Activated CD4-positive, alpha-beta T cell treated with anti-CD3 and anti-CD28 coated beads for 36 hours (primary cell): ENCODE results near the gene UBXN7. TPM values are rescaled to one million over a fixed set of nuclear protein-coding genes. Genes with fewer than 3 reads are reported as not detected.

Experiments used
- ATAC-seq: fragments of 200-7000 bp; cut with Tn5 transposase; one replicate; pipeline ENCODE4 v1.10.0; 2021; ENCODE audit warnings: mild to moderate bottlenecking, moderate library complexity
- CTCF ChIA-PET: fragments of 350-600 bp; sonication (Branson Sonifier 250); formaldehyde crosslinking; loops from one replicate; lab custom pipeline; 2021; ENCODE audit warnings: antibody characterized with exemption; lab: Charles Lee
- POLR2A ChIA-PET: fragments of 350-600 bp; sonication (Branson Sonifier 250); formaldehyde crosslinking; loops from one replicate; lab custom pipeline; 2021; ENCODE audit warnings: antibody characterized with exemption, inconsistent platforms; lab: Charles Lee
- DNase-seq: peaks from one replicate; pipeline ENCODE4 v3.0.0-alpha.2; 2020
- H3K27ac Mint-ChIP-seq: one replicate; pipeline ENCODE4 v1.8.0; 2021; ENCODE audit warnings: mixed read lengths
- H3K27me3 Mint-ChIP-seq: one replicate; pipeline ENCODE4 v1.8.0; 2021; ENCODE audit warnings: mixed read lengths
- H3K36me3 Mint-ChIP-seq: one replicate; pipeline ENCODE4 v1.8.0; 2021; ENCODE audit warnings: low read depth, mixed read lengths
- H3K4me1 Mint-ChIP-seq: one replicate; pipeline ENCODE4 v1.8.0; 2021; ENCODE audit warnings: mixed read lengths
- H3K4me3 Mint-ChIP-seq: one replicate; pipeline ENCODE4 v1.8.0; 2021; ENCODE audit warnings: mild to moderate bottlenecking, moderate library complexity, mixed read lengths
- H3K9me3 Mint-ChIP-seq: one replicate; pipeline ENCODE4 v1.8.0; 2021; ENCODE audit warnings: low read depth, mixed read lengths
- intact Hi-C, 2 experiments: fragments of 100-400 bp; cut with DNase I in 1 of 2; cut with micrococcal nuclease in 1 of 2; formaldehyde crosslinking; loops; one replicate each; pipeline versions ENCODE4 v1.14.2 to v1.15.1; 2022 to 2024; cut with DNase I, micrococcal nuclease
- total RNA-seq, 2 experiments: library from RNA; stranded (reverse); gene quantifications; one replicate each; pipeline ENCODE4 v1.2.3, GENCODE V29; 2021

UBXN7 gene
- total RNA-seq, 2 experiments from 2014 or later = 67.2 to 102 TPM

DNA sequence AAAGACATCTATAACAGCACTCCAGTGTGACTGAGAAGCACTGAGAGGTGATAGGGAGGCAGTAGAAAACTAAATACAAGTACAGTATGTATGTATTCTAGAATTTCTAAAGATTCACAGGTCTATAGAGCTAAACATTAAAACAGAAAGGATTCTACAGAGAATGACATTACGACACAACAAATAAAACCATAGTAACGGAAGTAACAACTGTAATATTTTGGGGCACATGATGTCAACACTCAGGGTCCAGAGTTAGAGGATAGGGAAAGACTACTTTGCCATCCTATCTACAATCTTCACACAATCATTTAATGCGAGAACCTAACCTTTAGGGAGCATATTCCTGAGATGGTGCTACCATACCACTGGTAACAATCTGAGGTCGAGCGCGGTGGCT is 13.6 kb downstream of the UBXN7 start:
- intact Hi-C loops = no loop called here
- Mint-ChIP-seq H3K4me1 (peaks cover 72% of the 10 kb centered on the region), H3K9me3 (no peaks in the 10 kb centered on the region), H3K4me3 (no peak overlapping the region), H3K27ac (no peak overlapping the region), H3K27me3 (no peaks in the 10 kb centered on the region), H3K36me3 (peaks cover 2% of the 10 kb centered on the region)
- ATAC-seq (no peak), DNase-seq (no peak)
- CTCF ChIA-PET = interaction anchor here (0.6 kb wide), 1 partner anchor 314 kb away, joined by 3 read pairs; no protein-coding TSS in a partner anchor
- POLR2A ChIA-PET = interaction anchor here (0.7 kb wide), 1 partner anchor 1538 kb away, joined by 3 read pairs; no protein-coding TSS in a partner anchor

DNA sequence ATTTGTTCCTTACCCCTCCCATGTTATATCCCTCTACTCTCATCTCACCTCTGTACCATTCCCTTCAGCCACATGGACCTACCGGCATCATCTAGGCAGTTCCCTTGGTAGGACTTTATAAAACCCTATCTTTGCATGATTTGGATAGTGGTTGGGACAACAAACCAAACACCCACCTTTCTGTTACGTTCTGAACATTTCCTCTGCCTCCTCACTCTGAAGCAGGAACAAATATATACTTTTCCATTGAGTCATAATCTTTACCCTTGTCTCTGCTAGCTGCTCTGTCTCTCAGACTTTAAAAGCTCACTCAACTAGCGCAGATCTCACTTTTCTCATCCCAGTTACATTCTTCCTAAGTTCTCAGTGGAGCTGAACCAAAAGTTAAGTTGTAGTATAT is 17.8 kb downstream of the UBXN7 start:
- H3K27ac Mint-ChIP-seq = peak overlapping the region; percentile 64
- H3K27me3 Mint-ChIP-seq = no peaks in the 10 kb centered on the region
- H3K36me3 Mint-ChIP-seq = peaks cover 8% of the 10 kb centered on the region
- CTCF ChIA-PET = interaction anchor here (0.6 to 1.3 kb wide), 3 partner anchors 15 to 55 kb away, joined by 3 to 4 read pairs (median 3); no protein-coding TSS in a partner anchor
- POLR2A ChIA-PET = no interaction called here
- no peak overlapping the region for H3K4me3 Mint-ChIP-seq
- peak; percentile 94 for ATAC-seq
- H3K9me3 Mint-ChIP-seq = peaks cover under 1% of the 10 kb centered on the region
- intact Hi-C loops = no loop called here
- H3K4me1 Mint-ChIP-seq = peaks cover 56% of the 10 kb centered on the region
- DNase-seq = no peak

DNA sequence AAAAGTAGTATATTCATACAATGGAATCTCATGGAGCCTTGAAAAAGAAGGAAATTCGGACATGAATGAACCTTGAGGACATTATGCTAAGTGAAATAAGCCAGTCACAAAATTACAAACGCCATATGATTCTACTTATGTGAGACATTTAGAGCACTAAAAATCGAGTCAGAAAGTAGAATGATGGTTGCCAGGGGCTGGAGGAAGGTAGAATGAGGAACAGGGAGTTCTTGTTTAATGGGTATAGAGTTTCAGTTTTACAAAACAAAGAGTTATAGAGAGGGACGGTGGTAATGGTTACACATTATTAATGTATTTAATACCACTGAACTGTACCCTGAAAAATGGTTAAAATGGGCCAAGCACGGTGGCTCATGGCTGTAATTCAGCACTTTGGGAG is 19.5 kb downstream of the UBXN7 start:
- peaks cover 17% of the 10 kb centered on the region for H3K36me3 Mint-ChIP-seq
- H3K4me1 Mint-ChIP-seq = peaks cover 52% of the 10 kb centered on the region
- DNase-seq (no peak), ATAC-seq (no peak)
- H3K27ac Mint-ChIP-seq = no peak overlapping the region
- POLR2A ChIA-PET = no interaction called here
- H3K27me3 Mint-ChIP-seq = no peaks in the 10 kb centered on the region
- CTCF ChIA-PET = no interaction called here
- no peak overlapping the region for H3K4me3 Mint-ChIP-seq
- peaks cover 8% of the 10 kb centered on the region for H3K9me3 Mint-ChIP-seq
- intact Hi-C loops = no loop called here

DNA sequence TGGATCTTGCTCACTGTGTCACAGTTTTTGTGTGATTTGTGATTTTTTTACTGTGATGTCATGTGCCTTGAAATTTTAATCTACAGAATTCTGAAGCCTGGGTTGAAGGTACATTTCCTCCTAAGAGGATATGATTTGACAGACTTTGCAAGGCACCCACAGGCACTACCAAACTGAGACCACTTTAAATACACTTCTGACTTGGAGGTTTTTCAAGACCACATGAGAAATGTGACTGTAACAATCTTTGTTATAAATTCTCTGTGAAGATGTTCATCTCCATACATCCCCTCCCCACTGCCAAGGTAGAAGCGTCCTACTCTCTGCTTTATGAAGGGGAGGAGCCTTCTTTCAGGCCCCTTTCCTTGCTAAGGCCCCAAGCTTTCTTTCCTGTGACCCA is 22.8 kb downstream of the UBXN7 start:
- POLR2A ChIA-PET = no interaction called here
- no peak for DNase-seq
- H3K4me1 Mint-ChIP-seq = peaks cover 30% of the 10 kb centered on the region
- no peak for ATAC-seq
- H3K36me3 Mint-ChIP-seq = peaks cover 28% of the 10 kb centered on the region
- H3K27ac Mint-ChIP-seq = no peak overlapping the region
- CTCF ChIA-PET = interaction anchor here (0.6 to 0.8 kb wide), 2 partner anchors 78 to 92 kb away, joined by 3 to 4 read pairs; no protein-coding TSS in a partner anchor
- no peaks in the 10 kb centered on the region for H3K27me3 Mint-ChIP-seq
- peaks cover 8% of the 10 kb centered on the region for H3K9me3 Mint-ChIP-seq
- no peak overlapping the region for H3K4me3 Mint-ChIP-seq
- intact Hi-C loops = no loop called here

DNA sequence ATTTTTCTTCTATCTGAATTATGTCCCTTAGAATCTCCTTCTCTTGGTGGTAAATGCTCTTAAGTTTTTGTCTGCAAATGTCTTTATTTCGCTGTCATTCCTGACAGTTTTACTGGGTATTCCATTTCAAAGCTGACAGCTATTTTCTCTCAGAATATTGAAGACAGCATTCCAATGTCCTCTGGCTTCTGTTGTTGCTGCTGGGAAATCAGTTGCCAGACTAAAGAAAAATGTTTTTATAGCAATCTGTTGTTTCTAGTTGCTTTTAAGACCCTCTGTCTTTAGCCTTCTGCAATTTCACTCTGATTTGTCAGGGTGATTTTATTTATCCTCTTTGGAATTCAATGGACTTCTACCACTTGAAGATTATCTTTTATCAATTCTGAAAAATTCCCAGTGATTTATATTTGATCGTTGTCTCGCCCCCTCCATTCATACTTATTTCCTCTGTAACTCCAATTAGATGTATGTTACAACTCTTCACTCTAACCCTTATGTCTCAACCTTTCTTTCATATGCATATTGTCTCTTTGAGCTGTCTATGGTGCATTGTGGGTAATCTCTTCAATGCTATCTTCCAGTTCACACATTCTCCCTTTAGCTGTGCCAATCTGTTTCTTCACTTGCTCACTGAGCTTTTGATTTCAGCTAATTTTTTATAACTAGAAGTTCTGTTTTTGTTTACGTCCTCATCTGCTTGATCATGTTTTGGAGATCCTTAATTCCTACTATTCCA is 23.5 kb downstream of the UBXN7 start:
- POLR2A ChIA-PET = no interaction called here

DNA sequence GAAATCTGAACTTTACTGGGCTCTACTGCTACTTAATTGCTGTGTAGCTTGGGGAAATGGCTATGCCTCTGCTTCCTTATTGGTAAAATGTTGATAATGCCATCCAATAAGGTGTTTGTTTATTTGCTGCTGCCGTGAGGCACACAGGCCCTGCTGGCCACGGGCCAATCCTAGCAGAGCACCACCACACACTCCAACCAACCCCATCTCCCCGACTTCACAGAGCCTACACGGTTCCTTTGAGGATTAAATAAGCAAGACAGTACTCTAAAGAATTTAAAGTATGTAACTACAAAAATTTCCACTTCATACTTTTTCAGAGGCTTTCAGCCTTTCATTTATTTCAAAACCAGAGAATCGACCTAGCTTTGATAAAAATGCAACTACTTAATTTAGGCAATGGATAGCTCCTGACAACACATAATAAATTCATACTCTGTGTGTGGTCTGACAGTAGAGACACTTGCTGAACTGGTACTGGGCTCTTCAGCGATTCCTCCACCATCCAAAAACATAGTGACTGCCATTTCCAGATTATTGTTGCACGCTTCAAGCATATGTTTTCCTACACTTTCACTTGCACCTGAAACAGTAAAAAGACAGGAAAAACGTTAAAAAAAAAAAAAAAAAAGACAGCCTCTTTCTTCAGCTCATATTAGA is 25.3 kb downstream of the UBXN7 start:
- Mint-ChIP-seq H3K27me3 (no peaks in the 10 kb centered on the region), H3K4me1 (peaks cover 15% of the 10 kb centered on the region), H3K9me3 (peaks cover 8% of the 10 kb centered on the region), H3K27ac (no peak overlapping the region), H3K4me3 (no peak overlapping the region), H3K36me3 (peaks cover 31% of the 10 kb centered on the region)
- no peak for DNase-seq
- CTCF ChIA-PET = interaction anchor here (0.6 to 1.0 kb wide), 2 partner anchors 29 kb away, joined by 3 to 6 read pairs; no protein-coding TSS in a partner anchor
- no peak for ATAC-seq
- POLR2A ChIA-PET = no interaction called here
- intact Hi-C loops = no loop called here

More for the DNA sequence above, 23.5 kb downstream of the UBXN7 start:
- CTCF ChIA-PET = interaction anchor here (0.6 to 0.8 kb wide), 5 partner anchors 45 to 120 kb away, joined by 3 to 4 read pairs (median 3); no protein-coding TSS in a partner anchor
- Mint-ChIP-seq H3K27ac (no peak overlapping the region), H3K36me3 (peaks cover 28% of the 10 kb centered on the region), H3K9me3 (peaks cover 8% of the 10 kb centered on the region), H3K27me3 (no peaks in the 10 kb centered on the region), H3K4me1 (peaks cover 25% of the 10 kb centered on the region), H3K4me3 (no peak overlapping the region)
- DNase-seq (no peak), ATAC-seq (no peak)
- intact Hi-C loops = no loop called here

DNA sequence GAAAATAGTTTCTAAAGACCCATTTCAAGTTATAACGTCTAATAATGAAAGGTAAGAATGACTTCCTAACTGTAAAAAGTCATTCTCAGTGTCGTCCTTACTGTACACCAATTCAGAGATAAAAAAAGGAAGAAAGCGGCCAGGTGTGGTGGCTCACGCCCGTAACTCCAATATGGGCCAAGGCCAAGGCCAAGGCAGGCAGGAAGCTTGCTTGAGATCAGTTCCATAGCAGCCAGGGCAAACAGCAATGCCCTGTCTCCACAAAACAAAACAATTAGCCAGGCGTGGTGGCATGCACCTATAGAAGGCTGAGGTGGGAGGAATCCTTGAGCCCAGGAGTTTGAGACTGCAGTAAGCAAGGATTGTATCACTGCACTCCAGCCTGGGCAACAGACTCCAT is 31.9 kb downstream of the UBXN7 start:
- DNase-seq (no peak), ATAC-seq (no peak)
- Mint-ChIP-seq H3K27me3 (no peaks in the 10 kb centered on the region), H3K27ac (no peak overlapping the region), H3K36me3 (peaks cover 24% of the 10 kb centered on the region), H3K4me1 (no peaks in the 10 kb centered on the region), H3K9me3 (no peaks in the 10 kb centered on the region), H3K4me3 (no peak overlapping the region)
- intact Hi-C loops = no loop called here
- POLR2A ChIA-PET = no interaction called here
- CTCF ChIA-PET = interaction anchor here (1.3 kb wide), 1 partner anchor 22 kb away, joined by 3 read pairs; no protein-coding TSS in a partner anchor

DNA sequence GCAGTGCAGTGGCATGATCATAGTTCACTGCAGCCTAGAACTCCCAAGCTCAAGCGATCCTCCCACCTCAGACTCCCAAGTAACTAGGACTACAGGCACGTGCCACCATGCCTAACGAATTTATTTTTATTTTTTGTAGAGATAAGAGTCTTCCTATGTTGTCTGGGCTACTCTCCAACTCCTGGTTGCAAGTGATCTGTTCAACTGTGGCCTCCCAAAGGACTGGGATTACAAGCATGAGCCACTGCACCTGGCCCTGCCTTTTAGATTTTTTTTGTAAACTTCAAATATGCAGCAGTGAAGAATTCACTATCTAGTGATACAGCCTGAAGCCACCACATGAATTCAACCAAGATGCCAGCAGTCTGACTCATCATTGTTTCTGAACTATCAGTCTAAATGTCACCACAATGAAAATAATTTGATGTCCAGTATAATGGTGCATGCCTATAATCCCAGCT is 32.7 kb downstream of the UBXN7 start:
- Mint-ChIP-seq H3K4me1 (no peaks in the 10 kb centered on the region), H3K36me3 (peaks cover 20% of the 10 kb centered on the region), H3K9me3 (no peaks in the 10 kb centered on the region), H3K27me3 (no peaks in the 10 kb centered on the region), H3K4me3 (no peak overlapping the region), H3K27ac (no peak overlapping the region)
- no peak for DNase-seq
- ATAC-seq = no peak
- intact Hi-C loops = no loop called here
- ChIA-PET POLR2A (no interaction called here), CTCF (interaction anchor here (1.3 kb wide), 1 partner anchor 21 kb away, joined by 3 read pairs; no protein-coding TSS in a partner anchor)

DNA sequence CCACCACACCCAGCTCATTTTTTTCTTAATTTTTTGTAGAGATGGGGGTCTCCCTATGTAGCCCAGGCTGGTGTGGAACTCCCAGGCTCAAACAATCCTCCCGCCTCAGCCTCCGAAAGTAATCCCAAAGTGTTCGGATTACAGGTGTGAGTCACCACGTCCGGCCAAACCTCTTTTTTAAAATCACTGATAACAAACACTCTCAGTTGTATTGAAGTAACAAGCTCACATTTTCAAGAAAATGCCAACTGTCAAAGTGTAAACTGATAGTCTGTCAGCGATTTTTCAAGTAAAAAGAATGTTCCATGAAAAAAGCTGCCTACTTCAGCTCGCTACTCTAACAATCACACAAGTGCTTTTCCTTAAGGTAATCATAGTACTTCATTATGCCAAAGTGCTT is 33.4 kb downstream of the UBXN7 start:
- ChIA-PET CTCF (interaction anchor here (1.2 kb wide), 1 partner anchor 144 kb away, joined by 3 read pairs; no protein-coding TSS in a partner anchor), POLR2A (no interaction called here)
- no peaks in the 10 kb centered on the region for H3K9me3 Mint-ChIP-seq
- DNase-seq = no peak
- H3K4me3 Mint-ChIP-seq = no peak overlapping the region
- H3K27ac Mint-ChIP-seq = no peak overlapping the region
- no peaks in the 10 kb centered on the region for H3K4me1 Mint-ChIP-seq
- ATAC-seq = no peak
- no peaks in the 10 kb centered on the region for H3K27me3 Mint-ChIP-seq
- intact Hi-C loops = no loop called here
- H3K36me3 Mint-ChIP-seq = peaks cover 22% of the 10 kb centered on the region

DNA sequence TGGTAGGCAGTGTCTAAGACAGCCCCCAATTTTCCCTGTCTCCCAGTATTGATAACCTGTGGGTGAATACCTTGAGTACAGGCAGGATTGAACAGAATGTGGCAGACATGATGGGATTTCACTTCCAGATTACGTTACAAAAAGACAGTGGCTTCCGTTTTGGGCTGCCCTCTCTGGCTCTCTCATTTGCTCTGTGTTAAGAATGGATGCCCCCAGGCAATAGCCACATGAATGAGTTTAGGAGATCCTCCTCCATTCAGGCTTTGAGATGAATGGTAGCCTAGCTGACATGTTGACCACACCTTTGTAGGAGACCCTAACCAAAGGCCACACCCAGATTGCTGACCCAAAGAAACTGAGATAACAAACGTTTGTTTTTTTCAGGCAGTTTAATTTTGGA is 34.3 kb downstream of the UBXN7 start:
- ChIA-PET POLR2A (no interaction called here), CTCF (interaction anchor here (1.2 to 1.3 kb wide), 2 partner anchors 30 to 143 kb away, joined by 3 read pairs; no protein-coding TSS in a partner anchor)
- H3K27me3 Mint-ChIP-seq = no peaks in the 10 kb centered on the region
- ATAC-seq = no peak
- no peaks in the 10 kb centered on the region for H3K4me1 Mint-ChIP-seq
- H3K27ac Mint-ChIP-seq = no peak overlapping the region
- no peaks in the 10 kb centered on the region for H3K9me3 Mint-ChIP-seq
- no peak overlapping the region for H3K4me3 Mint-ChIP-seq
- no peak for DNase-seq
- intact Hi-C loops = no loop called here
- H3K36me3 Mint-ChIP-seq = peaks cover 24% of the 10 kb centered on the region

DNA sequence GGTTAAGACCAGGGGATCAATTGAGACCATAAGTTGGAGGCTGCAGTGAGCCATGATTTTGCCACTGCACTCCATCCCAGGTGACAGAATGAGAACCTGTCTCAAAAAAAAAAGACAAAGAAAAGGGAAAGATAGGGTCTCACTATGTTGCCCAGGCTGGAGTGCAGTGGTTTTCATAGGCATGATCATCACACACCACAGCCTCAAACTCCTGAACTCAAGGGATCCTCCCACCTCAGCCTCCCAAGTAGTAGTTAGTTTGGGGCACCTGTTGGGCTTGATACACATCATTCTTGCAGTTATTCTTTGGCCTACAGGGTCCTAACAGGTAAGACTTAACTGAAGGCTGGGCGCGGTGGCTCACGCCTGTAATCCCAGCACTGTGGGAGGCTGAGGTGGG is 42.1 kb downstream of the UBXN7 start:
- no peaks in the 10 kb centered on the region for H3K27me3 Mint-ChIP-seq
- no peak overlapping the region for H3K27ac Mint-ChIP-seq
- H3K9me3 Mint-ChIP-seq = peaks cover 18% of the 10 kb centered on the region
- ChIA-PET CTCF (no interaction called here), POLR2A (no interaction called here)
- intact Hi-C loops = no loop called here
- H3K4me1 Mint-ChIP-seq = no peaks in the 10 kb centered on the region
- ATAC-seq (no peak), DNase-seq (no peak)
- no peak overlapping the region for H3K4me3 Mint-ChIP-seq
- peaks cover 56% of the 10 kb centered on the region for H3K36me3 Mint-ChIP-seq
